Measurements from ENCODE around the gene IL1RAPL2.
A peak's percentile ranks its signal among the peaks of the same experiment; 100 is the strongest.
"Not testable (repeated sequence)": the region's sequence is repeated elsewhere in the genome, so short reads cannot be mapped to it uniquely, and the experiment has no call there.

The IL1RAPL2 gene

DNA sequence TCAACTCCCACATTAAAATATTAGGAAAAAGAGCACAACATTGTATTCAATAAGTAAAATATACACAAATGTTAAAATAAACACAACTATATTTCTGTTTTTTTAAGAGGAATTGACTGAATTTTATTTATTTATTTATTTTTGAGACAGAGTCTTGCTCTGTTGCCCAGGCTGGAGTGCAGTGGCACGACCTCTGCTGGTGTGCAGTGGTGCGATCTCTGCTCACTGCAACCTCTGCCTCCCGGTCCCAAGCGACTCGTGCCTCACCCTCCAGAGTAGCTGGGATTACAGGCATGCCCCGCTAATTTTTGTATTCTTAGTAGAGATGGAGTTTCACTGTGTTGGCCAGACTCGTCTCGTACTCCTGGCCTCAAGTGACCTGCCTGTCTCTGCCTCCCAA lies 623.1 kb downstream of the IL1RAPL2 start:
- no peak for DNase-seq

DNA sequence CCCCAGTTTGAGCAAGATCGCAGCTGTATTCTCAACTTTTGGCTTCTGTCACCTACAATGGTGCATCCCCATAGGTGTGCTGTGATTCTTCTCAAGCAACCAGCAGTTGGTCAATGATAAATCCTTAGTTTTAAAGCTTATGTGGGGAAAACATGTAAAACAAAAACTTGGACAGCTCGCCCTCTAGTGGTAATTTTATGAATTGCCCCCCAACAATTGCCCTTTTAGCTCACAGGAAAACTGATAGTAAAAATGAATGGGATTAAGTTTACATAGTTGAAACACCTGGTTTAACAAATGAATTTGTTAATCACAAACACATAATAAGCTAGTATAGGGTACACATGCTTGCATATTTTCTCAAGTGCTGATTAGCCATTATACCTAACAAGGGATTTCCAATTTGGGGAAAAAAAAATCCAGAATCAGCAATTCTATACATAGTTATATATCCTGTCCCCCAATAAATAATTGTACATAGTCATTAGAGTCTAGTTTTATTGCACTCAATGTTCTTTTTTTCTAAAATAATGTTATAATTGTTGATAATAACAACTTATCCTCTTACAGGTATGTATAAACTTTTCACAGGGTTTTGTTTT lies 624.4 kb downstream of the IL1RAPL2 start:
- no peak for DNase-seq

DNA sequence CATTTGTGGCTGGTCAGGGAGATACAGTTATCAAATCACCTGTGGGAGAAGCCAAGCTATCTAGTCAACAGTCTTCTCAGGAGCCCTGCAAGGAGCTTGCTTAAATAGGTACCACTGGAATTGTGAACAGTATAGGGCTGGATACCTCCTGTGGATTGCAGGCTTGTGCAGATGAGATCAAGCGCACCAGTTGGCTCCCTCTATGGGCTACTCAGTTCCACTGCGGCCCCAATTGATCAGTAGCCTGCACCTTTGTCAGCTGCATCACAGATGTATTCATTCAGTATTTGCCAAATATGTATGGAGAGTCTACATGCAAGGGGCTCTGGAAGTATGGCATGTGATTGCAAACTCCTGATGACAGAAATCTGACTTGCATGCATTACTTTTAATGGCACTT lies 625.9 kb downstream of the IL1RAPL2 start:
- peak; percentile 1 for DNase-seq

DNA sequence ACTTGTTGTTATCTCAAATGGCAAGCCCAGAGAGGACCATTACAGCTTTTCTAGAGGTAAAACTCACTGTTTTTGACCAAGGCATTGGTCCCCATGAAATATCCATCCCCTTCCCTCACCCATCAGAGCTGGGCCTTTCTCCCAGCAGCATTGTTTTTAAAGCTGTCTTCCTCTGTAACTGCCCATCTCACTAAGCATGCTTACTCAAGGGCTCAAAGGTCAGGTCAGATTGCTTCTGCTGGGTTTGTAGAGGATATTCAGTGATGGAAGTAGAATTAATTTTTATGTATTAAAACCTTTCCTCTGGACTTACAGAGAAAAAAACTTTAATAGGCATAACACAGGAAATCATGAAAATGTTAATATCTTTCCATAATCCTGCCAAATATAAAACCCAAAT lies 643.4 kb downstream of the IL1RAPL2 start:
- DNase-seq: no peak

DNA sequence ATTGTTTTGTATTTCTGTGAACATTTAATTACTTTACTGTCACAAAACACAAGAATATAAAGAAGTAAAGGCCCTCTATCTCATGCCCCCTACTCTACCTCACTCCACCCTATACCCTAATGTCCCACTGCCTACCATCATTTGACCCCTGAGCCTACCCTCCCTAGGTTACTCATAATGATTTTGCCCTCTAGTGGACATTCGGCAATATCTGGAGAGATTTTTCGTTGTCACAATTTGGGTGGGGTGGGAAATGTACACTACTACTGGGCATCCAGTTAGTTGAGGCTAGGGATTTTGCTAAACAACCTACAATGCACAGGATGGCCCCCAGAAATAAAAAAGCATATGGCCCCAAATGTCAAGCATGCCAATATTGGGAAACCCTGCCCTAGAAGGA lies 644.3 kb downstream of the IL1RAPL2 start:
- DNase-seq: no peak

DNA sequence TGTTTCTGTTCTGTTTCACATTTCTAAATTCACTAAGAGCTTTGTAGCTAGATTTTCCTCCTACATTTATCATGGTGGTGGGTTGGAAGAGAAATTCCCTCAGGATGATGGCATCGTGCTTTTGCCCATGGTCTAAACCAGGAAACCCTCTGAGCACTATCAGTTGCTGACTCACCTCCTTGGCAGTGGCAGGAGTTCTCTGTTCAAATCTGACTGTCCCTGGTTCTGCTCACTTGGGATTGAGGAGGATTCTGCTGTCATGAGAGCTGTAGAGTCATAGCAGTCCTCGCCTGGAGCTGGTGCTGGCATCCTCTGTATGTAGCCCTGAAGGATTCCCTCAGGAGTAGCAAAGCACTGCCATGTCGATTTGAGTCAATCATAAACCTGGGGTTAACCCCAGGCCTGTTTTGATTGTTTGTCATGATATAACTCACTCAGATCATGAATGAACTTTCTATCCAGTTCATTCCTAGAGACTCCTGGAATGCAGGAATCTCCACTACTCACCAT lies 645.1 kb downstream of the IL1RAPL2 start:
- no peak for DNase-seq

DNA sequence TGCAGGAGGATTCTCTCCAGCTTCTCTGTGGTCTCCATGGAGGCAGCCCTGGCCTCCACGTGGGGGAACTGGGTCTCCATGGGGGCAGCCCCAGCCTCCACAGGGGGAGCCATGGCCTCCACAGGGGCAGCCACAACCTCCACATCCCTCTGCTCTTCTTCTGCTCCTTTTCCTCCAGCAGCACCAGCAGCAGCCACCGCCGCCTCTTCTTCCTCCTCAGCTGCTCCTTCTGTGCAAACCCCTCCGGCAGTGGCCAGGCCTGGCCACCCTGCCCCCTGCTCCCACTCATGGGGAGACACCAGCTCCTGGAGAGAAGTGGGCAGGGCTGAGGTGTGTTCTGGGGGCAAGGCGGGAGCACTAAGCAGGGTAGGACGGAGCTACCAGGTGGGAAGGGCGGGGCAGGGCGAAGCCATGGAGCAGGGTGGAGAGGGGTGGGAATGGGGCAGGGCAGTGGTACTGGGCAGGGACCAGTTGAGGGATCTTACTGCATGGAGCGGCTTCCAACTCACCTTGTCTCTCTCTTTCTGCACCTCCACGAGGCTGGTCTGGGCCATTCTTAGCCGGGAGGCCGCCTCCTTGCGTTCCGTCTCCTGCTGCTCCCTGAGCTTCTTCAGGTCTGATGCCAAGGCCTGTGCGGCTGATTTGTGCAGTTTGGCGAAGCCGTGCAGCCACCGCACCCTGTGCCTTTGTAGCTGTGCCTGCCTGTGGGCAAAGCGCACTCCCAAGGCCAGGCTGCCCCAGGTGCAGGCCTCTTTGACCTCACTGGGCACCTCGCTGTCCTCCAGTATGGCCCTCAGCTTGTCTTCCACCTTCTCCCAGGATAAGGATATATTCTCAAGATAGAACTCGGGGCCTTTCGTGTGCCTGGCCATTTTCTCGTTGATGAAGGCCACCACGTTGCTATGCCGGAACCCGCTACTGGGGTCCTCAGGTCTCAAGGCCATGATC lies 653.7 kb downstream of the IL1RAPL2 start:
- DNase-seq: no peak

DNA sequence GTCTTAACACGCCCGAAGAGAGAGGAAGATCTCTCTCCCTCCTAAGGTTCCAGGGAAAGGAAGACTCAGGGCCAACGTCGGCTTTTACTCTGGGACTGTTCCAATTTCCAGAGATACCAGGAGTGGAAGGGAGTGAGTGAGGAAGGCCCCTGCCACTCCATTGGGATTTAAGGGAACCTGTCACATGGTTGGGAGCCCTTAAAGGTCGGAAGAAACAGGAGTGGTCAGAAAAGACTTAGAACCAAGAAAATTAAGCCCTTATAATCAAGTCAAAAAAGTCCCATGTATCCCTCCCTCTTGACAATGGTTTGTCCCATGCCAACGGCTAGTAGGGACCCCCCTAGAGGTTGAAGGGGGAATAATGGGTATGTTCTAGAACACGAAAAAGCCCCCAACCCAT lies 654.6 kb downstream of the IL1RAPL2 start, which contains the start of gene TEX13A:
TEX13A (minus strand) TSS at position 59 of the 400 bp plus-strand sequence. CDS start 297 bp downstream, outside the sequence.
- DNase-seq: no peak

DNA sequence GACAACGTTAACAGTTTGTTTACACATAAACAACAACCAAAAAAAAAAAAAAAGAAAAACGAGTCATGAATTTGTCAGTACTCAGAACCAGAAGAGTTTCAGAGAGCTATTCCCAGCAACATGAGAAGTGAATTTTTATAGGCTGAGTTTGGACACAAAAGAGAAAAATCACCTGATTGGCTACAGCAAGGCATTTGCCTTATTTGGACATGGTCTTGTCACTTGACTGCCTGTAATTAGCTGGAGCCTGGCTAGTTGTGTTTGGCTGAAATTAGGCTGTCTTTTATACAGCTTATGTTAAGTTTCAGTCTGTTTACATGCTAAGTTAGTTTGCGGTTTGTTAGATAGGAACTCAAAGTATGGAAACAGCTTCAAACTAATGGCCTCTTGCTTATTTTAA lies 655.4 kb downstream of the IL1RAPL2 start:
- no peak for DNase-seq

DNA sequence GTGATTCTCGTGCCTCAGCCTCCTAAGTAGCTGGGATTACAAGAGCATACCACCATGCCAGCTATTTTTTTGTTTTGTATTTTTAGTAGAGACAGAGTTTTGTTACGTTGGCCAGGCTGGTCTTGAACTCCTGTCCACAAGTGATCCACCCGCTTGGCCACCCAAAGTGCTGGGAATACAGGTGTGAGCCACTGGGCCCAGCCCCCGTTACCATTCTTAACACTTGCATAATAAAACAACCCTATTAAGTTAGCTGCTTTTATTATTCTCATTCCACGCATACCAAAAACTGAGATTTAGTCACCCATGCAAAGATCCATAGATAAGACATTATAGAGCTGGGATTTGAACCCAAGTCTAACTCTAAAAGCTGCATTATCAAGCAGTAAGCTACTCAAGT lies 660.5 kb downstream of the IL1RAPL2 start:
- no peak for DNase-seq

DNA sequence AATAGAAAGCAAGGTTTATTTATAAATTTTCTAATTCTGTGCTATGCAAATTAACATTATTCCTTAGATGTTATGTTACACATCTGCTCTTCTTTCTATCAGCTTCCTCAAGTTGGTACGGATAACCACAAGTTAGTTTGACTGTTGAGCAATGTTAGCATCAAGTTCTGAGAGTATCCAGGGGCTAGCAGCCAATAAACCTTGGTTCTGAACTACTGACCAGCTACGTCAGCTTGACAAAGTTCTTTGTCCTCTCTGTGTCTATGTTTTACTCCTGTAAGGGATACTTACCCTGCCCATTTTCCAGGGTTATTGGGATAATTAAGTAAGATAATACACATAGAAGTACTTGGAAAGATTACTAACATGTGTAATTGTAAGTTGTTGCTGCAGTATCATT lies 662.6 kb downstream of the IL1RAPL2 start:
- DNase-seq: no peak

DNA sequence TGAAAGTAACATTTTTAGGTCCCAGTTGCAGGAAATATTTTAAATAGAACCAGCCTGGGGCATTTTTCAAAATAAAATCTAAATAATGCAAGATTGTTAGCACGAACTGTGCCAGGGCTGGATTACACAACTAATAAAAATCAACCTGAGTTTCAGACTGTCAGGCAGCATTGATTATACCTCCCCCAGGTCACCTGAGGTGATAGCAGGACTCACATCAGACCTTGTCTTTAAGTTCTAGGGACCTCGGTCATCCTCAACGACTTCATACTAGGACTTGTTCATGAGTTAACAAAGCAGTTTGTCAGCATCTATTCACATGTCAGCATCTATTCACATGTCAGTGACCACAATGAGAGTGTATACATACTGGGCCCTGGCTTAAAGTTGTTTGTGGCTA lies 663.1 kb downstream of the IL1RAPL2 start:
- DNase-seq: no peak

DNA sequence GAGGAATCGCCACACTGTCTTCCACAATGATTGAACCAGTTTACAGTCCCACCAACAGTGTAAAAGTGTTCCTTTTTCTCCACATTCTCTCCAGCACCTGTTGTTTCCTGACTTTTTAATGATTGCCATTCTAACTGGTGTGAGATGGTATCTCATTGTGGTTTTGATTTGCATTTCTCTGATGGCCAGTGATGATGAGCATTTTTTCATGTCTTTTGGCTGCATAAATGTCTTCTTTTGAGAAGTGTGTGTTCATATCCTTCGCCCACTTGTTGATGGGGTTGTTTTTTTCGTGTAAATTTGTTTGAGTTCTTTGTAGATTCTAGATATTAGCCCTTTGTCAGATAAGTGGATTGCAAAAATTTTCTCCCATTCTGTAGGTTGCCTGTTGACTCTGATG lies 671.4 kb downstream of the IL1RAPL2 start:
- DNase-seq: not testable (repeated sequence)

DNA sequence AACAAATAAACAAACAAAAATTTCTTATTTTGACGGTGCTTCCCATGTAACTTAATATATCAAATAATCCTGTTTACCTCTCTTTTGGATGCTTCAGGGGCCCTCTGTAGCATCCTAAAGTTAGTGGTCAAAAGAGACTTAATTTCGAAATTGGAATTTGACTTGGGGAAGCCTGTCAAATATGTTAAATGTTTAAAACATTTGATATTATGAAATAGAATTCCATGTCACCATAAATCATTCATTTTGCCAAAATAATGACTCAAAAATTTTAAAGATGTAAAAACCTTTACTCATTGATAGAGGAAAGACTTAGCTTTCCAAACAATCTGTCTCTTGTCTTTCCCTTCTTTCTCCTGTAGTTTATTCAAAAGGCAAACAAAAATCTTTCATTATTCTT lies 675.1 kb downstream of the IL1RAPL2 start:
- no peak for DNase-seq

DNA sequence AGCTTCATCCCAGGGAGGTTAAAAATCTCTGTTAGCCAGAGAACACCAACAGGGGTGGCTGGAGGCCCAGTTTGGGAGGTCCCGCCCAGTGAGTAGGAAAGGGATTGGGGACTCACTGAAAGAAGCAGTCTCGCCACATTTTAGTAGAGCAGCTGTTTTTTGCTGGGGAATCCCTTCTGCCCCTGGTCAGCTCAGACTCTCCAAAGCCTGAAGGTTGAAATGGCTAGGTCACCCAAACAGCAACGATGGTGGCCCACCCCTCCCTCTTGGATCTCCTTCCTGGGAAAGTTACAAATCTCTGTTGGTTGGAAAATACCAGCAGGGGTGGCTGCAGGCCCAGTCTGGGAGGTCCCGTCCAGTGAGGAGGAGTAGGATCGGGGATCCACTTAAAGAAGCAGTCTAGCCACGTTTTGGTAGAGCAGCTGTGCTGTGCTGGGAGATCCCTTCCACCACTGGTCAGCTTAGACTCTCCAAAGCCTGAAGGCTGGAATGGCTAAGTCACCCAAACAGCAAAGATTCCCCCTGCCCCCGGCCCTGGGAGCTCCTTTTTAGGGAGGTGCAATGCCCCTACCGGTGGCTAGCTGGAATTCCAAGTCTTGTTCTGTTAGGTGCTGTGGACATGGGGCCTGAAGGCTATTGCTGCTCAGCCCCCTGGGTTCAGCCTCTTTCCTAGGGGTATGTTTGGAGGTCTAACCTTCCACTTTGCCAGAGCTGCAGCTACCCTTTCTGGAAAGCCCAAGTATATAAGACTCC lies 694.5 kb downstream of the IL1RAPL2 start:
- DNase-seq: no peak

DNA sequence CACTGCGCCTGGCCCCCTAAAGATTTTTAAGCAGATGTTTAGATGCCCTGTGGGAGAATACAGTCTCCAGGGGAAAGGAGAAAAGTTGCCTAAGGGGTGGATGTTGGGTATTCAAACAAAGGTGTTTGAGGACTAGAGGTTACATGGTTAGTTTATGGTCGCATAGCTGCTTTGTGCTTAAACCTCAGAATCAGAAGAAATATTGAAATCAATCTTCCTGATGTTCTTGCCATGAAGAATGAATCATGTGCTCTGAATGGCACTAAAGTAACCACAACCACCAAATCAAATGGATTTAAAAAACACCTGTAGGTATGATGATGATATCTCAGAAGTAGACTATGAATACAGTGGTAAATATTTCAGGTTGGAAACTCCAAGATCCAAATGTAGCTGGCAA lies 697.2 kb downstream of the IL1RAPL2 start:
- no peak for DNase-seq

DNA sequence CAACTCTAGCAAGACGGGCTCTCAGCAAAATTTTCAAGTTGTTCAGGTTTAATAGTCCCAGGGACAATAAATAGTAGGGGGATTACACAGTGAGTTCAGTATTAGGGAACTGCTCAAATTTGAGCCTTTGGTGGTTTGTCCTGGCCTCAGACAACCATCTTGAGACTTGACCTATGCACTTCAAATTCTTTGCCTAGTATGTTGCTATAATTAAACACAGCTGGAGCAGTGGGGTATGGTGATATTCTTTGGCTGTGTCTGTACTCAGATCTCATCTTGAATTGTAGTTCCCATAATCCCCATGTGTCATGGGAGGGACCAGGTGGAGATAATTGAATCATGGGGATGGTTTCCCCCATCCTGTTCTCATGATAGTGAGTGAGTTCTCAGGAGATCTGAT lies 697.8 kb downstream of the IL1RAPL2 start:
- no peak for DNase-seq

DNA sequence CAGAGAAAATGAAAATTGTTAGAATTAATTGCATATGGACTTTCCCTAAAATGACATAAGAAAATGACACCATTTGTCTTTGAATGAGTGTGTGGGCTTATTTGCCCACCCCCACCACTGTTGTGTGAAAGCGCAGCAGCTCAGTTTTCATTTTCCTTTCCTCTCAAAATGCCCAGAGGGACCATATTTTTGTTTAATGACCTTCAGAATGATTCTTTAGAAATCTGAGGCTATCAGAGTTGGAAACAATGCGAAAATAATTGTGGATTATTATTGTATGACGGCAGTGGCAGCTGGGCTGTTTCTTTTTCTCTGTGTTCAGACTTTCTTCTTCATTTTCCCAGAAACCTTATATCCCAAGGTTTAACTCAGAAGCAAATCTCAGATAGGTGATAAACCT lies 699.1 kb downstream of the IL1RAPL2 start:
- no peak for DNase-seq

DNA sequence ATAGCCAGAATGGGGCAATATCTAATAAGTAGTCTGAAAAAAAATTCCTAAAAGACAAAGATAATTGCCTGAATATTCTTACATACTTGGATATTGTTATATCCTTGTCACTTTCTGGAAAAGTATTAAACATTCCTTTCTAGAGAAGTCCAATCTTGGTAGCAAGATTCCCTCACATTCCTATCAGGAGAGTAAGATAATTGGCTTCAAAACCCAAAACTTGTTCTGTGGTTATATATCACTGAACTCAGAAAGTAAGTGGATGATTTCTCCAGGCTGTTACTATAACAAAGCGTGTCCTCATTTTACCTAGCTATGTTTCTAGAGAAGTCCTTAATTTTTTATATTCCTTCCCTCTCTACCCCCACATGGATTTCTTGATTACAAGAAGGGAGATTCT lies 700.5 kb downstream of the IL1RAPL2 start:
- no peak for DNase-seq

DNA sequence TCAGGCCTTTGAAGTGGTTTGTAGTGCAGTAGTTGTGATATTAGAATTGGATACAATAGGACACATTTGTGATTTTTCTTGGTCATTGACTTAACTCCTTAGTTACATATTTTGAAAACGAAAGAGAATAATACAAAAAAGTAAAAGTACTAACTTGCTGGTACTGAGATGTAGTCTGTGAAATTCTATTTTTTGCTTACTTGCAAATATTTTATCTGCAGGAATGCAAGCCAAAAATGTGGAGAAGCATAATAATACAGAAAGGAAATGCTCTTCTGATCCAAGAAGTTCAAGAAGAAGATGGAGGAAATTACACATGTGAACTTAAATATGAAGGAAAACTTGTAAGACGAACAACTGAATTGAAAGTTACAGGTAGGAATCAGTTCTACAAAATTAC lies 701.2 kb downstream of the IL1RAPL2 start:
- DNase-seq: no peak

DNA sequence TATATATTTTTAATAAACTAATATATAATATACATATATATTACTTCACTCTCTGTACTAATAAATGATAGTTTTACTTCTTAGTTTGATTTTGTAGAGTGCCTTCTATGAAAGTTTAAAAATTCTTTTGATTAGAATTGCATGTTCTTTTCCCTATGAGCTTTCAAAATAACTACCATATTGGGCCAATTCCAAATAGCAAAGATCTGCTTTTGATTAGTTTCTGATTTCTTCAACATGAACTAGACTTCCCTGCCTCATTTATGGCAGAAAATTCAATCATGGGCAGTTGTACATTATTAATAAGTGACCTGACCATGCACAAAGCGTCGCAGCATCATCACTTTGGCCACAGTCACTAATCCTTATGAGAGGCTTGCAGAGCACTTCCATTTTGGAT lies 703.4 kb downstream of the IL1RAPL2 start:
- DNase-seq: no peak

DNA sequence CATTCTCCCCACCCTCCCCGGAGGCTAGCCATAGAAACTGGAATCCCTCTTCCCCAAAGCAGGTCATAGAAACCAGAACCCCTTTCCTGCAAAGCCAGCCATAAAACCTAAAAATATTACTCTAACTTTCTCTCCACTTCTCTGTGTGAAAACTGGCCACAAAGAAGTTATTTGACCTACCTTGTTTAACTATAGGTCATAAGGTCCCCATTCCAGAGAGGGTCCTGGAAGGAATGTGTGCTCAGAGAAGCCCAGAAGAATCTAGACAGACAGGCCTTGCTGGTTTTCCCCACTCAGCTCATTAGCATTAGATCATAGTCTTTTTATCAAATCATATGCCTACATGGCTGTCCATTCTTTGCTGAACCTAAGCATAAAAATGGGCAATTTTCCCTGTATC lies 707.3 kb downstream of the IL1RAPL2 start:
- no peak for DNase-seq

DNA sequence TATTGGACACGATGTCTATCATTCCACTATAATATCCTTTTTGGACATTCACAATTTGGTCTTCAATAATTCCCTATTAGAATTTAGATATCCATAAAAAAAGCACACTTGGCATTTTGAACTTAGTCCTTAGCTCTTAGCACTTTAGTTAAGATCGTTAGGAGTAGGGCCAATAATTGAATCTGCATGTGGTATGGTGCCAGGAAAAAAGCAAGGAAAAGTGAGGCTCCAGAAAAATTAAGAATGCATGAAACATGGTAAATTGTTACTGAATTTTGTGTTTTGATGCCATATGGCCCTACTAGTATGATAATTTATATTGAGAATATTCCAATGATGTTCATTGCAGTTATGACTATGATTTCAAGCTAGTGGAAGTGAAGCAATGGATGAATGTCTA lies 708.1 kb downstream of the IL1RAPL2 start:
- no peak for DNase-seq

DNA sequence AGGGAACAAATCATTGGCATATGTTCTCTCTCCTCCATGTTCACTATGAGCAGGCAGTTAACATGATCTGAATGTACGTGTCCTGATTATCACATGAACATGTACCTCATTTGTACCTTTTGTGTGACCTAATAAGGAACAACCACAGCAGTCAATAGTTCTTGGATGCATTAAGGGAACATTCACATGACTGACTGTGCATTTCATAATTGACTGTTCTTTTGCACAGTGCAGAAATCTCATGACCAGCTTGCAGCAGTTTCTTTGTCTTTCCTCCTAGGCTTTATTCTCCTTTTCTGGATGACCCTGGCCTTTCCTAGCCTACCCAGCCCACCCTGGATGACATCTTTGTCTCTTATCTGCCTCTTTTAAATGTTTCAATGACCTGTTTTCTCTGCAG lies 711.1 kb downstream of the IL1RAPL2 start:
- DNase-seq: no peak
